ENCODE measurements around the gene ABCB8. TPM values are rescaled to one million over a fixed set of nuclear protein-coding genes. Genes with fewer than 3 reads are reported as not detected.

The ABCB8 gene
- total RNA-seq, 1 donor from 2014 or later = 28.3 TPM

DNA sequence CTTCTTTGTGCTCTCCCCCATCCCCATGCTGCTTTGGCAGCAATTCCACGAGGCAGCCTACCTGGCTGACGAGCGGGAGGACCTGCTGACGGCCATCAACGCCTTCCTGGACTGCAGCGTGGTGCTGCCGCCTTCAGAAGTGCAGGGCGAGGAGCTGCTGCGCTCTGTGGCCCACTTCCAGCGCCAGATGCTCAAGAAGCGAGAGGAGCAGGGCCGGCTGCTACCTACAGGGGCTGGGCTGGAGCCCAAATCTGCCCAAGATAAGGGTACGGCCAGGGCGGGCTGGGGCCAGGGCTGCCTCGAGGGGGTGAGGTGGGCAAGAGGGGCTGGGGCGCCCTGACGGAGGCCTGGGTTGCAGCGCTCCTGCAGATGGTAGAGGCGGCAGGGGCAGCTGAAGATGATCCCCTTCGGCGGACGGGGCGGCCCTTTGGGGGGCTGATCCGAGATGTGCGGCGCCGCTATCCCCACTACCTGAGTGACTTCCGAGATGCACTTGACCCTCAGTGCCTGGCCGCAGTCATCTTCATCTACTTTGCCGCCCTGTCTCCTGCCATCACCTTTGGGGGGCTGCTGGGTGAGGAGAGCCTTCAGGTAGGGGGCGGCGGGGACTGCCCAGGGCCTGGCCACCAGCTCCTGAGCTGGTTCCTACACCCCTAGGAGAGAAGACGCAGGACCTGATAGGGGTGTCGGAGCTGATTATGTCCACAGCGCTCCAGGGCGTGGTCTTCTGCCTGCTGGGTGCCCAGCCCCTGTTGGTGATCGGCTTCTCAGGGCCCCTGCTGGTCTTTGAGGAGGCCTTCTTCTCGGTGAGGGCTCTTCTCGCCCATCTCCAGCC, 43.0 kb downstream of the ABCB8 start:
- Histone ChIP-seq H3K36me3 (peaks cover 100% of the 10 kb centered on the region), H3K27me3 (ENCODE audit: low read depth) (no peaks in the 10 kb centered on the region), H3K27ac (replicated peaks) (no peak overlapping the region), H3K4me3 (no peak overlapping the region), H3K4me1 (no peaks in the 10 kb centered on the region), H3K9me3 (replicated peaks) (no peaks in the 10 kb centered on the region)
- intact Hi-C loops (cut with micrococcal nuclease) = no loop called here
- DNase-seq = no peak
- TF ChIP-seq, protein P1, sequence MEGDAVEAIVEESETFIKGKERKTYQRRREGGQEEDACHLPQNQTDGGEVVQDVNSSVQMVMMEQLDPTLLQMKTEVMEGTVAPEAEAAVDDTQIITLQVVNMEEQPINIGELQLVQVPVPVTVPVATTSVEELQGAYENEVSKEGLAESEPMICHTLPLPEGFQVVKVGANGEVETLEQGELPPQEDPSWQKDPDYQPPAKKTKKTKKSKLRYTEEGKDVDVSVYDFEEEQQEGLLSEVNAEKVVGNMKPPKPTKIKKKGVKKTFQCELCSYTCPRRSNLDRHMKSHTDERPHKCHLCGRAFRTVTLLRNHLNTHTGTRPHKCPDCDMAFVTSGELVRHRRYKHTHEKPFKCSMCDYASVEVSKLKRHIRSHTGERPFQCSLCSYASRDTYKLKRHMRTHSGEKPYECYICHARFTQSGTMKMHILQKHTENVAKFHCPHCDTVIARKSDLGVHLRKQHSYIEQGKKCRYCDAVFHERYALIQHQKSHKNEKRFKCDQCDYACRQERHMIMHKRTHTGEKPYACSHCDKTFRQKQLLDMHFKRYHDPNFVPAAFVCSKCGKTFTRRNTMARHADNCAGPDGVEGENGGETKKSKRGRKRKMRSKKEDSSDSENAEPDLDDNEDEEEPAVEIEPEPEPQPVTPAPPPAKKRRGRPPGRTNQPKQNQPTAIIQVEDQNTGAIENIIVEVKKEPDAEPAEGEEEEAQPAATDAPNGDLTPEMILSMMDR (IDR thresholded peaks at IDR 0.05; ENCODE audit: borderline replicate concordance) = no peak

DNA sequence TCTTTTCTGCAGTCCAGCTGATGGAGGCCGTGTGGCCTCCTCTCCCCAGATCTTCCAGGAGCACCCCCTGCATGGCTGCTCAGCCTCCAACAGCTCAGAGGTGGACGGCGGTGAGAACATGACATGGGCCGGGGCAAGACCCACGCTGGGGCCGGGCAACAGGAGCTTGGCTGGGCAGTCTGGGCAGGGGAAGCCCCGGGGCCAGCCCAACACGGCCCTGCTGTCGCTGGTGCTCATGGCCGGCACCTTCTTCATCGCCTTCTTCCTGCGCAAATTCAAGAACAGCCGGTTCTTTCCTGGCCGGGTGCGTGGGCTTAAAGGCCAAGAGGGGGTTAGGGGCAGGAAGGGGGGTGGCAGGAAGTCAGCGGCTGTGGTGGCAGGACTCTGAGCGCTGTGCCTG, 45.7 kb downstream of the ABCB8 start:
- H3K27me3 ChIP-seq (ENCODE audit: low read depth) = no peaks in the 10 kb centered on the region
- DNase-seq = no peak

DNA sequence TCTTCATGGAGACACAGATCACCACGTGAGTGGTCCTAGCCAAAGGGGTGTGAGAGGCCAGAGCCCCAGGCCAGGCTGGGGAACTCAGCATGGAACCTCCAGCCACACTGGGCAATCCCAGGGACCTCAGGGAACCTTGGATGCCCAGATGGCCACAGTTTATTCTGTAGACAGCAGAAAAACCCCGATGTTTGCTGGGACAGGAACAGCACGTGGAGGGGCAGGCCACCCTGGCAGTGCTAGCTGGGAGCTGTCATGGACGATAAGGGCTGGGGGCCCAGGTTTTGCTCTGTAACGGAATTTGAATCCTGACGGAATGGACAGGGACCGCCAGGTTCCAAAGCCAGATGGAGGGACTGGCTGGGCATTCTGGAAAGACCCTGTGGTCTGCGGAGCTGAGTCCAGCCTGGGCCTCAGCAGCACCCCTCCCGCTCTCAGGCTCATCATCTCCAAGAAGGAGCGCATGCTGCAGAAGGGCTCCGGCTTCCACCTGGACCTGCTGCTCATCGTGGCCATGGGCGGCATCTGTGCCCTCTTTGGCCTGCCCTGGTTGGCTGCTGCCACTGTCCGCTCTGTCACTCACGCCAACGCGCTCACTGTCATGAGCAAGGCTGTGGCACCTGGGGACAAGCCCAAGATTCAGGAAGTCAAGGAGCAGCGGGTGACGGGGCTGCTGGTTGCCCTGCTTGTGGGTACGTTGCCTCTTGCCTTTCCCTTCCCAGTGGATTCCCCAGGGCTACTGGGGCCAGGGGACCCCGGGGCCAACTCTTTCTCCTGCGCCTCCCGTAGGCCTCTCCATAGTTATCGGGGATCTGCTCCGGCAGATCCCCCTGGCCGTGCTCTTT, 46.8 kb downstream of the ABCB8 start:
- H3K4me1 ChIP-seq = peaks cover 36% of the 10 kb centered on the region
- H3K27ac ChIP-seq (replicated peaks) = no peak overlapping the region
- intact Hi-C loops (cut with micrococcal nuclease) = no loop called here
- no peaks in the 10 kb centered on the region for H3K9me3 ChIP-seq (replicated peaks)
- no peak overlapping the region for H3K4me3 ChIP-seq
- peaks cover 63% of the 10 kb centered on the region for H3K36me3 ChIP-seq
- no peak for DNase-seq
- no peaks in the 10 kb centered on the region for H3K27me3 ChIP-seq (ENCODE audit: low read depth)
- TF ChIP-seq, protein P1 (IDR thresholded peaks at IDR 0.05; ENCODE audit: borderline replicate concordance) = no peak

More for the DNA sequence above, 45.7 kb downstream of the ABCB8 start:
- intact Hi-C loops (cut with micrococcal nuclease) = no loop called here
- TF ChIP-seq, protein P1 (IDR thresholded peaks at IDR 0.05; ENCODE audit: borderline replicate concordance) = no peak
- H3K36me3 ChIP-seq = peaks cover 73% of the 10 kb centered on the region
- peaks cover 25% of the 10 kb centered on the region for H3K4me1 ChIP-seq
- no peaks in the 10 kb centered on the region for H3K9me3 ChIP-seq (replicated peaks)
- no peak overlapping the region for H3K4me3 ChIP-seq
- no peak overlapping the region for H3K27ac ChIP-seq (replicated peaks)

DNA sequence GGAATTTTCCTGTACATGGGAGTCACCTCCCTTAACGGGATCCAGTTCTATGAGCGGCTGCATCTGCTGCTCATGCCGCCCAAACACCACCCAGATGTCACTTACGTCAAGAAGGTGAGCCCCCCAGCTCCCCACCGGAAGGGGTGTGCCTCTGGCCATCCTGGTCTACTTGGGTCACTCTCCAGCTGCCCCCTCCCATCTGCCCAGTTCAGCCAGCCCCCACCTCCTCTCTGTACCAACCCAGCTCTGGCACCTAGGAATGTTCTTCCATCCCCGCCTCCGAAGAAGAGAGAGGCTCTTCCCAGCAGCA, 47.4 kb downstream of the ABCB8 start:
- Histone ChIP-seq H3K27ac (replicated peaks) (no peak overlapping the region), H3K4me3 (no peak overlapping the region), H3K27me3 (ENCODE audit: low read depth) (no peaks in the 10 kb centered on the region), H3K36me3 (peaks cover 57% of the 10 kb centered on the region), H3K4me1 (peaks cover 41% of the 10 kb centered on the region), H3K9me3 (replicated peaks) (no peaks in the 10 kb centered on the region)
- TF ChIP-seq, protein P1 (IDR thresholded peaks at IDR 0.05; ENCODE audit: borderline replicate concordance) = no peak
- intact Hi-C loops (cut with micrococcal nuclease) = no loop called here
- no peak for DNase-seq

DNA sequence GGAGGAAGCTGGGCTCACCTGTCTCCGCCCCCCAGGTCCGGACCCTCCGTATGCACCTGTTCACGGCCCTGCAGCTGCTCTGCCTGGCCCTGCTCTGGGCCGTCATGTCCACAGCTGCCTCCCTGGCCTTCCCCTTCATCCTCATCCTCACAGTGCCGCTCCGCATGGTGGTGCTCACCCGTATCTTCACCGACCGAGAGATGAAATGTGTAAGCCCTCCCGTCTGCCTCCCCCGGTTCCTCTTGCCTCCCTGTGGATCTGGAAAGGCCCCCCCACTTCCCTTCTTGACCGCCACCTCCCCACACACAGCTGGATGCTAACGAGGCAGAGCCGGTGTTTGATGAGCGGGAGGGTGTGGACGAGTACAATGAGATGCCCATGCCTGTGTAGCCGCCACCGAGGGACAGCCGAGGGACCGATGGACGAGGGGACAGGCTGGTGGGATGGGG, 47.8 kb downstream of the ABCB8 start:
- TF ChIP-seq, protein P1 (IDR thresholded peaks at IDR 0.05; ENCODE audit: borderline replicate concordance) = no peak
- Histone ChIP-seq H3K4me1 (peaks cover 43% of the 10 kb centered on the region), H3K27me3 (ENCODE audit: low read depth) (no peaks in the 10 kb centered on the region), H3K36me3 (peaks cover 53% of the 10 kb centered on the region), H3K27ac (replicated peaks) (no peak overlapping the region), H3K4me3 (no peak overlapping the region), H3K9me3 (replicated peaks) (no peaks in the 10 kb centered on the region)
- DNase-seq = no peak
- intact Hi-C loops (cut with micrococcal nuclease) = no loop called here

Measured in left ventricle myocardium inferior (tissue), 1 donor.